H1 (cell line): ENCODE results near the gene DOP1A. TPM values are rescaled to one million over a fixed set of nuclear protein-coding genes. Genes with fewer than 3 reads are reported as not detected.

Source experiments
- CEBPB ChIP-seq: IDR thresholded peaks from 2 replicates; pipeline ENCODE4 v1.6.1; 2012; ENCODE audit warnings: low read depth, low read length
- CHD1 ChIP-seq: IDR thresholded peaks from 2 replicates; pipeline ENCODE4 v1.6.1; 2012; ENCODE audit warnings: low read depth, low read length, improper control_type of control experiment
- CHD2 ChIP-seq: IDR thresholded peaks from 2 replicates; pipeline ENCODE4 v1.6.1; 2012; ENCODE audit warnings: low read length, improper control_type of control experiment
- CREB1 ChIP-seq: IDR thresholded peaks from 2 replicates; pipeline ENCODE4 v1.6.1; 2012; ENCODE audit warnings: inconsistent platforms
- EGR1 ChIP-seq: IDR thresholded peaks from 2 replicates; pipeline ENCODE4 v1.6.1; 2011; ENCODE audit warnings: low read depth, low read length, borderline replicate concordance
- EZH2 ChIP-seq: fragments of 200-600 bp; sonication (generic); IDR thresholded peaks from 2 replicates; pipeline ENCODE4 v1.7.1; 2012; ENCODE audit warnings: low read depth, mild to moderate bottlenecking, moderate library complexity, low read length, inconsistent platforms; ENCODE audit not compliant: severe bottlenecking
- FOSL1 ChIP-seq: IDR thresholded peaks from 2 replicates; pipeline ENCODE4 v1.6.1; 2011; ENCODE audit warnings: mild to moderate bottlenecking, low read depth, low read length, moderate library complexity; ENCODE audit not compliant: insufficient read depth
- GABPA ChIP-seq: IDR thresholded peaks from 2 replicates; pipeline ENCODE4 v1.6.1; 2011; ENCODE audit warnings: mild to moderate bottlenecking, low read length, moderate library complexity, borderline replicate concordance; ENCODE audit not compliant: insufficient read depth
- JUND ChIP-seq: IDR thresholded peaks from 2 replicates; pipeline ENCODE4 v1.6.1; 2011; ENCODE audit warnings: mild to moderate bottlenecking, improper control_type of control experiment, low read length
- KDM1A ChIP-seq: fragments of 200-600, 300-600 bp; sonication (generic); IDR thresholded peaks from 2 replicates; pipeline ENCODE4 v1.7.1; 2016; ENCODE audit warnings: mild to moderate bottlenecking, low read length, borderline replicate concordance
- KDM4A ChIP-seq: IDR thresholded peaks from one replicate; pipeline ENCODE4 v1.7.1; 2012; ENCODE audit warnings: low read depth, mild to moderate bottlenecking, moderate library complexity, low read length, inconsistent platforms; ENCODE audit not compliant: severe bottlenecking
- MAX ChIP-seq: IDR thresholded peaks from 2 replicates; pipeline ENCODE4 v1.6.1; 2012; ENCODE audit warnings: inconsistent platforms
- NANOG ChIP-seq: IDR thresholded peaks from 2 replicates; pipeline ENCODE4 v1.6.1; 2011; ENCODE audit warnings: low read length, low read depth, mild to moderate bottlenecking, inconsistent platforms; ENCODE audit not compliant: insufficient read depth, poor library complexity, severe bottlenecking
- NRF1 ChIP-seq: IDR thresholded peaks from 2 replicates; pipeline ENCODE4 v1.6.1; 2011; ENCODE audit warnings: mild to moderate bottlenecking, low read depth, low read length, improper control_type of control experiment
- PHF8 ChIP-seq: fragments of 200-600 bp; sonication (generic); conservative IDR thresholded peaks from 2 replicates; pipeline ENCODE4 v1.7.1; 2012; ENCODE audit warnings: low read depth, mild to moderate bottlenecking, inconsistent platforms, low read length, moderate library complexity
- RAD21 ChIP-seq, 2 experiments: IDR thresholded peaks in 1 of 2; conservative IDR thresholded peaks in 1 of 2; 2 replicates each; pipeline ENCODE4 v1.6.1; 2011; ENCODE audit warnings: low read depth in 2 of 2, low read length in 2 of 2, improper control_type of control experiment in 1 of 2, inconsistent platforms in 1 of 2, mild to moderate bottlenecking in 1 of 2, moderate library complexity in 1 of 2
- SIRT6 ChIP-seq: IDR thresholded peaks from one replicate; pipeline ENCODE4 v1.7.1; 2012; ENCODE audit warnings: low read length, inconsistent platforms
- SIX5 ChIP-seq: IDR thresholded peaks from 2 replicates; pipeline ENCODE4 v1.6.1; 2011; ENCODE audit warnings: mild to moderate bottlenecking, low read depth, low read length
- SP4 ChIP-seq: IDR thresholded peaks from 2 replicates; pipeline ENCODE4 v1.6.1; 2012; ENCODE audit warnings: low read length, inconsistent platforms
- TAF7 ChIP-seq: optimal IDR thresholded peaks from 2 replicates; pipeline ENCODE3; 2011; ENCODE audit warnings: low read depth, mild to moderate bottlenecking, inconsistent platforms, low read length, moderate library complexity, borderline replicate concordance
- TBP ChIP-seq: IDR thresholded peaks from 2 replicates; pipeline ENCODE4 v1.6.1; 2011; ENCODE audit warnings: low read depth, low read length, improper control_type of control experiment
- TCF12 ChIP-seq: IDR thresholded peaks from 2 replicates; pipeline ENCODE4 v1.6.1; 2011; ENCODE audit warnings: low read depth, mild to moderate bottlenecking, low read length
- TEAD4 ChIP-seq: IDR thresholded peaks from 2 replicates; pipeline ENCODE4 v1.6.1; 2012; ENCODE audit warnings: low read depth, low read length, inconsistent platforms, mixed read lengths
- USF2 ChIP-seq: IDR thresholded peaks from 2 replicates; pipeline ENCODE4 v1.6.1; 2011; ENCODE audit warnings: low read length, improper control_type of control experiment
- polyA plus RNA-seq, 7 experiments: library from polyadenylated mRNA; depleted of rRNA in 3 of 7; stranded (reverse) in 5 of 7; unstranded in 2 of 7; fragments of >200 nt in 5 of 7; fragments of 200-250 nt in 2 of 7; gene quantifications; 1 replicate in 5 of 7; 2 replicates in 1 of 7; 4 replicates in 1 of 7; pipeline versions ENCODE4 v1.2.1 to v1.2.3, GENCODE V29; 2011 to 2013; ENCODE audit warnings: missing spikeins in 2 of 7, mixed read lengths in 2 of 7
- total RNA-seq: library from RNA; stranded (reverse); fragmentation: NEBNext Ultra II Directional; extraction: Animal tissue kit (Norgen Biotek cat#: 25700); gene quantifications from 2 replicates; pipeline ENCODE4 v1.2.1, GENCODE V29; 2021

Gene DOP1A
- total and polyA plus RNA-seq, 2 of the 8 experiments (the other 6 are each of a cell fraction or from before 2014, with no cell fraction given) = 7.5 to 14.7 TPM

- no peak for TF ChIP-seq GABPA
- peak; percentile 49; the same call in 1 of the 2 replicates for TF ChIP-seq TBP
- no peak for TF ChIP-seq KDM1A
- peak; percentile 29 for TF ChIP-seq CHD2
- TF ChIP-seq CREB1 = 0 out of 2 replicates have a peak, but pooled peaks have one; percentile 53
- TF ChIP-seq RAD21 (IDR thresholded peaks at IDR 0.05 in 1 of 2, conservative IDR thresholded peaks at IDR 0.05 in 1 of 2; ENCODE audit: low read depth in 2 of 2, low read length in 2 of 2) = peak; percentile 17 to 44; a peak in 3 of 4 replicates
- peak; percentile 9 for TF ChIP-seq TAF7
- no peak for TF ChIP-seq TCF12
- peak; percentile 93 for TF ChIP-seq KDM4A
- TF ChIP-seq SP4 = peak; percentile 66; the same call in 1 of the 2 replicates
- TF ChIP-seq TEAD4 = peak; percentile 65
- TF ChIP-seq USF2 = peak; percentile 60
- TF ChIP-seq MAX = peak; percentile 89
- TF ChIP-seq SIX5 = no peak
- TF ChIP-seq SIRT6 = no peak
- peak; percentile 94 for TF ChIP-seq PHF8
- no peak for TF ChIP-seq CHD1
- TF ChIP-seq NRF1 = peak; percentile 63
- peak; percentile 13 for TF ChIP-seq NANOG
- no peak for TF ChIP-seq FOSL1
- no peak for TF ChIP-seq EZH2
- no peak; the same call in 1 of the 2 replicates for TF ChIP-seq JUND
- TF ChIP-seq EGR1 = no peak; the same call in 1 of the 2 replicates
- no peak; the same call in 1 of the 2 replicates for TF ChIP-seq CEBPB
Observed at GRCh38 chr6:83065511-83066192, 1.8 kb upstream of the DOP1A start, which contains the start of gene UBE3D (continued).
